NCI-H2107 treated with DMSO at 0.1 percent for 48 hours (cell line): Measurements from ENCODE around the gene NXPH3.
"Not testable (repeated sequence)": the region's sequence is repeated elsewhere in the genome, so short reads cannot be mapped to it uniquely, and the experiment has no call there.

Experiments
- DNase-seq: peaks from one replicate; lab custom pipeline; 2025; ENCODE audit not compliant: unreplicated experiment; lab: John Stamatoyannopoulos, UW

The NXPH3 gene

DNA sequence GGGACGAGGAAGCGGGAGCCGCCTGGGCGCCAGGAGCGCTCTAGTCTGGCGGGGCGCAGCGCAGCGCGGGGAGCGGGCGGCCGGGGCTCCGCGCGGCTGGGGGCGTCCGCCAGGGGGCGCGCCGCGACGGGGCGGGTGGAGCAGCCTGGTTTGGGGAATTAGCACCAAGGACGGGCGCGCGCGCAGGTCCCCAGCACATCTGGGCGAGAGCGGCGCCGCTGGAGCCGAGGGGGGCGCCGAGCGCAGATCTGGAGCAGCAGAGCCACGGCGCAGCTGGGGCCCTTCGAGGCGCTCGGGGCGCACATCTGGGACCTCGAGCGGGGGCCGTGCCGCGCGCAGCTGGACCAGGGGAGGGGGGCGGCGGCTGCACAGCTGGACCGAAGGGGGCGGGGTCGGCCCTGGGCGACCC lies at the start of gene NXPH3:
TSS of gene NXPH3 (plus strand) at position 193 of the 409 bp plus-strand sequence. CDS start 349 bp downstream, outside the sequence.
- no peak for DNase-seq

DNA sequence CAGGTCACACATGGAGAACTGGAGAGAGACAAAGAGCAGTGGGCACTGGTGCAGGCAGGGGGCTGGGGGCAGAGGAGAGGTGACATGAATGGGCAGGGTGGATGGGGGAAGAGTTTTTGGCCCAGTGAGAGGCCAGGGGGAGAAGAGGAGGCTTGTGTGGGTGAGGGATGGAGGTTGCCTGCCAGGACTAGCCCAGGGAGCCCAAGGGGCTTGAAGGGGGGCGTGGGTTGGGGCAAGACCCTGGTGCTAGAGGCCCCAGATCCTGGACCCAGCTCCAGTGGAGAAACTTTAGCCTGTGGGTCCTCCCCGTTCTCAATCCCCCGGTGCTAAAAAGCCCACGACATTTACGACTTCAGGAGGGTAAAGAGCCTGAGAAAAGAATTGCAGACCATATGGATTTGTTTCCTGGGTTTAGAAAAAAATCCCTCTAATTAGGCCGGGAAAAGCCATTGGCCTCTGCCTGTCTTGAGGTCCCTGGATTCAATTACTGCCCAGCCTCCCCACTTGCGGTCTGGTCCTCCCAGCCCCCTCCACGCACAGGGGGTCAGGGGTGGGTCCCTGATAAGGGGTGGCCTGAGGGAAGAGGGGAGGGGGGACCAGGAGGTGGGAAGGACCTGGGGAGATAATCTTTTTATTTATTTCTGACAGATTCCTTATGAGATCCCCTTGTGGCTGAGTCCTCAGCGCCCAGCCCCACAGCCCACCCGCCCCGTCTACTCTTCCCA lies 47.6 kb upstream of the NXPH3 start:
- no peak for DNase-seq

DNA sequence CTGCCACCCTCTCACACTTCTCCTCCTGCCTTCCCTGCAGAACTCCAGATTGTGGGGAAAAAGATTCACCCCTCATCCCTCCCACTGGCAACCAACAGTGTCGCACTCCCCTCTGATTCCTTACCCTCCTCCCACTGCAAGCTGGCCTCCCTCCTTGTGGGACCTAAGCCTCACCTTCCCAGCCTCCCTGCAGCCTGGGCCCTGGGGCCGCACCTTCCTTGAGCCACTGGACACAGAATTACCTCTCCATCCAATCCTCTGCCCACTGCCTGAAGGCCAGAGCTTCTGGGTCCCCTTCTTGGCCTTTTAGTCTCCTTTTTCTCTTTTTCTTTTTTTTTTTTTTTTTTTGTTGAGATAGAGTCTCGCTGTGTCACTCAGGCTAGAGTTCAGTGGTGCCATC lies 46.7 kb upstream of the NXPH3 start:
- DNase-seq, result no peak

DNA sequence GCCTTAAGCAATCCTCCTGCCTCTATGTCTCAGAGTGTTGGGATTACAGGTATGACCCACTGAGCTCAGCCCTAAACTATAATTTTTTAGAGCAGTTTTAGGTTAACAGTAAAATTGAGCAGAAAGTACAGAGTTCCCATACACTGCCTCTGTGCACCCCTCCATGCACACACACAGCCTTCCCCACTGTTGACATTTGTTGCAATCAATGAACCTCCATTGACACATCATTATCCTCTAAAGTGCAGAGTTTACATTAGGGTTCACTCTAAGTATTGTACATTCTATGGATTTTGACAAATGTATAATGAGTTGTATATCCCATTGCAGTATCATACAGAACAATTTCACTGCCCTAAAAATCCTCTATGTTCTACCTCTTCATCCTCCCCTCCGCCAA lies 45.6 kb upstream of the NXPH3 start:
- DNase-seq, result no peak

DNA sequence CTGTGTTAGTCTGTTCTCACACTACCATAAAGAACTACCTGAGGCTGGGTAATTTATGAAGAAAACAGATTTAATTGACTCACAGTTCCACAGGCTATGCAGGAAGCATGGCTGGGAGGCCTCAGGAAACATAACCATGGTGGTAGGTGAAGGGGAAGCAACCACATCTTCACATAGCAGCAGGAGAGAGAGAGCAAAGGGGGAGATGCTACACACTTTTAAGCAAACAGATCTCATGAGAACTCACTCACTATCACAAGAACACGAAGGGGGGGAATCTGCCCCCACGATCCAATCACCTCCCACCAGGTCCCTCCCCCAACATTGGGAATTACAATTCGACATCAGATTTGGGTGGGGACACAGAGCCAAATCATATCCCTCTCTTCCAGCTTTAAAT lies 31.8 kb upstream of the NXPH3 start:
- no peak for DNase-seq

DNA sequence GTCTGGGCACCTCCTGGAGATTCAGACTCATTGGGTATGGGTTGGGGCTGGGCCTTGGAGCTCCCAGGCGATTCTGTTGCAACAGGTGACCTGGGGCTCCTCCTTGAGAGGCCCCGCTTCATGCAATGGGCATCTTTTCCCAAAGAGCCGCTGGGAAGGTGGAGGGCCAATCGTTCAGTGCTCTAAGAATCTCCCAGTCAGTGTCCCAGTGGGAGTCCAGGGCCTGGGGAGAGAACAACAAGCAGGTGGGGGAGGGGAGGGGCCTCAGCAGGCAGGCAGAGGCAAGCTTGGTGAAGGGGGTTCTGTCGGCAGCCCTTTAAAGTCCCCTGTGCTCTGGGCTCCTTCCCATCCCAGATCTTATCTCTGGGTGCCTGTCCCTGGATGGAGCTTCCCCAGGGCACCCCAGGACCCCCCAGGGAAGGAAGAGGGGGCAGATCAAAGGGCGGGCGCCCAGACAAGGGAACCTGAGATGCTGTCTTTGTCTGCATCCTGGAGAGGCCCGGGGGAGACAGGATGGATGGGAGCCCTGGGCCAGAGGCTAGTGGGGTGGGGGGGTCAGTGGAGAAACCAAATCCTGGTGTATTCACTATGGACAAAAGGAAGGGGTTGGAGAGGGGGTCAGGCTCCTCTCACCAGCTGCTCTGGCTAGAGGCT lies 30.5 kb upstream of the NXPH3 start:
- DNase-seq, result no peak

DNA sequence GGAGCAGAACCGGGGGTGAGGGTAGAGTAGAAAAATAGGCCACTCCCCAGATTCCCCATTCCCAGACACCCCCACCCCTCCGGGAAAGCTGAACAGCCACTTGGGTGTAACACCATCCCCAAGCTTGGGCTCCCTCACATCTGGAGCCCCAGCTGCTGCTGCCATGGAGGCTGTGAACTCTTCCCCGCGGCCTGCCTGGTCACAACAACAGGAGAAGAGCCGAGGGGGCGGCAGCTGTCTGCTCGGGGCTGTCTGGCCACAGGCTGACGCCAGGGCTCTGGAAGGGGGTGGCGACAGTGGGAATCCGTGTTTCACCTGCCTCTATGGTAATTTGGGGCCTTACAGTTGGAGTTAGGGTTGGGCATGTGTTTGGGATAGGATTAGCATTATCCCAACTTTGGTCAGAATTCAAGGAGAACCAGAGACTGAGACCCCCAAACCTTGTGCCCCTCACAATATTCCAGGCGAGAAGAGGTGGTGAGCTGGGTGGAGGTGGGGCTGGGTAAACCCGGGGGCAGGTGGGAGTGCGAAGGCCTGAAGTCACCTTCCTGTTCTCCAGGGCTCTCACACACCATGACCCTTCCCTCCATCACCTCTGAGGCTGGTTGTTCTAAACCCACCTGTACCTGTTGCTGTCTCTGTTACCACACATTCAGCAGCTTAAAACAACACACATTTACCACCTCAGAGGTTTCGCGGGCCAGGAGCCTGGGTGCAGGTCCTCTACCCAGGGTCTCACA lies 29.7 kb upstream of the NXPH3 start:
- no peak for DNase-seq

DNA sequence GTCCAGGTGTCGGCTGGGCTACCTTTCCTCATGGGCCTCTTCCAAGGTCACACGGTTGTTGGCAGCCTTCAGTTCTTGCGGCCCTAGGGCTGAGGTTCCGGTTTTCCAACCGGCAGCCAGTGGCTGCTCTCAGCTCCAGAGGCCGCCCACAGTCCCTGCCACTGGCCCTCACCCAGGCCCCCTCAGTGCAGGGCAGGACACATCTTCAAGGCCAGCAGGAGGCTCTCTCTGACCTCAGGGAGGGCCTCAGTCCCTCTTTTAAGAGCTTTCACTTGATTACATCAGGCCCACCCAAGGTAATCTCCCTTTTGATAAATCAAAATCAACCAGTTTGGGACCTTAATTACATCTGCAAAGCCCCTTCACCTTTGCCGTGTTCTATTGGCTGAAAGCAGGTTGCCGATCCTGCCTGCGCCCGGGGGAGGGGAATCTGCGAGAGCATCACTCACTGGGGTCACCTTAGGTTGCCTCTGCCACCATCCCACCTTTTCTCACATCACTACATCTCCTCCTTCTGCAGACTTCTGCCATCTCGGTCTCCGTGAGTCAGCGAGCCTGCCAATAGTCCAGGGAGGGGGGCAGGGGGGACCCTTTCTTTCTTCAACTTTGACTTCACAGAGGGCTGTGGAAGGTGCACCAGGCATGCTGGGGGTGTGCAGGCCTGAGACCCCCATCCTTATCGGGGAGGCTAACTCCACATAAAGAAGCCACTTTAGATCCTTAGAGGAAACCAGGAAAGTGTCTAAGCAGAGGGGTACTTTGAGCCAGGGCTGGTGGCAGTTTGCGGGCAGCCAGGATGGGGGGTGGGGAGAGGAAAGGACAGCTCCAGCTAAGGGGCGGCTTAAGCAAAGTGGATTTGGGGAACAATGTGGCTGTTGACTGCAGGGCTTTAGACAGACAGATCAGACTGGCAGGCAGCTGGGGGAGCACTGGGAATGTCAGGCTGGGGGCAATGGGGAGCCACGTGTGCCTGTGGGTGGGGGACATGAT lies 28.8 kb upstream of the NXPH3 start:
- DNase-seq, result no peak

DNA sequence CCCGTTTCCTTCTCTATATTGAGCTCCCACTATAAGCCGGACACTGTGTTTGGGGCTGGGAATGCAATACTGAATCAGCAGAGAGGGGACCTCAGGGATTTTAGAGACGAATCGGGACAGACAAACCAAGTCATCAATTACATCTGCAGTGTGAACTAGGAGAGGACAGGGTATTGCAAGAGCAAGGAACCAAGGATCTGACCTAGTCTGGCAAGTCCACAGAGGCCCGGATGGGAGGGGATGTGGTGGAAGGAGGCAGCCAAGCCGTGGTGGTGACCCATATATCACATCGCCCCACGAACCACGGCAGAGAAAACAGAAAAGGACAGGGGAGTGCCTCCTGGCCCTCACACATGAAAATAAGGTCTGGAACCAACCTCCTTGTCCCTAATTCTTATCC lies 28.1 kb upstream of the NXPH3 start:
- DNase-seq, result no peak

DNA sequence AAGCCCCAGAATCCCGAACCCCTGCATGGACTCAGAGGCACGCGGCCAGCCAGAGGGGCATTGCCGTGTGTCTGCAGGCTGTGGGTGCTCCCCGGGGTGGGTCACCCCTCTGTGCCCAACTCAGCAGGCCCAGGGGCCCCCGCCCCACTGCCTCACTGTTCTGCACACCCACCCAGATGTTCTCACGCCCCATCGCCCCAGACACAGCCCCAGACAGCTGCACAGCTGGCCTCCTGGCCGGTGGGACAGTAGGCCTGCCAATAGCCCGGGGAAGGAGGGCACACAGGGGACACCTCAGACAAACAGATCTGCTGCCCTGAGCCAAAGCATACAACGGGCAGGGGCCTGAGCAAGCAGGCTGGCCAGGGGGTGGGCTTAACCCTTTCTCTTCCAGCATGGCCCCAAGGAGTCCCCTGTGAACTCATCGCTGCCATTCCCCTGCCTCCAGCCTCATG lies 27.6 kb upstream of the NXPH3 start:
- DNase-seq, result no peak

DNA sequence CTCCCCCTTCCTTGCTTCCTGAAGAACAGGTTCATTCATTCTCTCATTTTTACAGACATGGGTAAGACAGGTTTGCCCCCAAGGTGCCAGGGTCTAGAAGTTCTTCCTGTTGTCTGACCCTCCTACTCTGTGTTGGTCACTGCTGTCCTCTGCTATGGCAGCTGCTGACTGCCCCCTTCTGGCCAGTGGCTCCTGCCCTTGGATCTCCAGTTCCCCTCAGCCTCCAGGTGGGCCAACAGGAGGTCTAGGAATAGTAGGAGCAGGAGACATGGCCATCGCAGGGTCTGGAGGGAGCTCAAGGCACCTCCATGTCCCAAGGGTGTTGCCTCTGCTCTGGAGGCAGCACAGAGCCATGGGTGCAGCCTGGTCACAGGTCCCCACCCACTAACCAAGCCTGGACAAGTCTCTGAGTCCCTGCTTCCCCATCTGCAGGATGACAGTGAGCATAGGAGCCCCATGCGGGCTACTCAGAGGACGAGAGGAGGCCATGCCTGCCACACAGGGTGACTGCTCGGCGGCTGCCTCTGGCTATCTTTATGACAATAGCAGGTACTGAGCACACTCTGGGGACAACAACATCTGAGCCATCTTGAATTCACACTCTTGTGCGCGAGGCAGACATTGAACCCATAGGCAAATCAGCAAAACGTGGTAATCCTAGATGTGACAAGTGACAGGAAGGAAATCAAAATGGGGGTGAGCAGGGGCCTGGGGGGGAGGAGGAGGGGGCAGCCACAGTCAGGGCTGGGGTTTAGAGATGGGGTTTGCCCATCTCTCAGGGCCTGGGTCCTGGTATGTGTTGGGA lies 27.0 kb upstream of the NXPH3 start:
- DNase-seq, result no peak

DNA sequence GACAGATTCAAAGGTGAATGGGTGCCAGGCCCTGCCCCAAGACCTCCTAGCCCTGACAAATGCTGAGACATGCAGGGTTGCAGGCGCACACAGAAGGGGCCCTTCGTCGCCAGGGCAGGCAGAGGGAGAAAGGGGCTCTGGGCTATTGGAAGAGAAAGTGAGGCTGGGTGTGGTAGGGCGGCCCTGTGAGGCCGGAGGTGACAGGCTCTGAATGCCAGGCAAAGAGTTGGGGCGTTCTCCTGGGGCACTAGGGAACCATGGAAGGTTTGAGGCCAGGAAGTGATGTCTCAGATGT lies 26.4 kb upstream of the NXPH3 start:
- DNase-seq, result no peak

DNA sequence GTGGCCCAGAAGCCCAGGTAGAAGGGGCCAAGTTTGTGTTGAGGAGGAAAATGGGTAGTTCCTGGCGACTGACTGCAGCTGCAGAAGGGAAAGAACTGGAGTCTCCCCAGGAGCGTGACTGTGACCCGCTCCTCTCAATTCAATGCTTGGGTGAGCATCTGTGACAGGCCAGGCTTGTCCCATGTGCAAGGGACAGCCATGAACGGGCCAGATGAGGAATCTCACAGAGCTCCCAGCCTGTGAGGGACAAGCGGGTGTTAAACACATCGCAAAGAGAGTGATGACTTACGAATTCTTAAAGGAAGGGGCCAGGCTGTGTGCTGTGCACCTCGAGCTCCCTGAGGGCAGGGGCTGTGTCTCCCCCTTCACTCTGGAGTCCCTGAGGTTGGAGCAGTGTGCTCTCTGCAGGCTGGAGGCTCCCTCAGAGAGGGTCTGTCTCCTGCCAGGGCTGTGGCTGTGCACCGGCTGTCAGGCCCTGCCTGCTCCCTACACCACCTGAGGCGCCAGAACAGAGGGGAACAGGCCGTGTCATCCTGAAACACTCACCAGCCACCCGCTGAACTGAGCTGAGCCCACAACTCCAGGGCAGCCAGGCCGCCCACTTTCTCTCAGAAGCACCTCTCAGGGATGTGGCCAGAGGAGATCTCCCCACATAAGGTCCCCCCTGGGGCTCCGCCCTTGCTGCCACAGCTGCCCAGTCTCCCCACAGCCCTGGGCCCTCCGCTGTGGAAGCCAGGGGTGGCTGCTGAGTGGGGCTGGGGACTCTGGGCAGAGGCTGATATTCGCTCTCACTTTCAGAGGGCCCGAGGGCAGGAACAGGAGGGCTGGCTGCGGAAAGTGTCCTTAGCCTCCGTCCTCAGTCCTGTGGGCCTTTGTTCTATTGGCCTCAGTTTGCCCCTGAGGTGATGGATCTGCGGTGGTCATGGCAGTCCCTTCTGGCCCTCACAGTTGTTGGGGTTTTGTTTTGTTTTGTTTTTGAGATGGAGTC lies 25.7 kb upstream of the NXPH3 start:
- DNase-seq, result no peak

DNA sequence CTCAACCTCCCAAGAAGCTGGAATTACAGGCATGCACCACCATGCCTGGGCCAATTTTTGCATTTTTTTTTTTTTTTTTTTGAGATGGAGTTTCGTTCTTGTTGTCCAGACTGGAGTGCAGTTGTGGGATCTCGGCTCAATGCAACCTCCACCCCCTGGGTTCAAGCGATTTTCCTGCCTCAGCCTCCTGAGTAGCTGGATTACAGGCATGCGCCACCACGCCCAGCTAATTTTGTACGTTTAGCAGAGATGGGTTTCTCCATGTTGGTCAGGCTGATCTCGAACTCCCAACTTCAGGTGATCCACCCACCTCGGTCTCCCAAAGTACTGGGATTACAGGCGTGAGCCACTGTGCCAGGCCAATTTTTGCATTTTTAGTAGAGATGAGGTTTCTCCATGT lies 24.9 kb upstream of the NXPH3 start:
- not testable (repeated sequence) for DNase-seq

DNA sequence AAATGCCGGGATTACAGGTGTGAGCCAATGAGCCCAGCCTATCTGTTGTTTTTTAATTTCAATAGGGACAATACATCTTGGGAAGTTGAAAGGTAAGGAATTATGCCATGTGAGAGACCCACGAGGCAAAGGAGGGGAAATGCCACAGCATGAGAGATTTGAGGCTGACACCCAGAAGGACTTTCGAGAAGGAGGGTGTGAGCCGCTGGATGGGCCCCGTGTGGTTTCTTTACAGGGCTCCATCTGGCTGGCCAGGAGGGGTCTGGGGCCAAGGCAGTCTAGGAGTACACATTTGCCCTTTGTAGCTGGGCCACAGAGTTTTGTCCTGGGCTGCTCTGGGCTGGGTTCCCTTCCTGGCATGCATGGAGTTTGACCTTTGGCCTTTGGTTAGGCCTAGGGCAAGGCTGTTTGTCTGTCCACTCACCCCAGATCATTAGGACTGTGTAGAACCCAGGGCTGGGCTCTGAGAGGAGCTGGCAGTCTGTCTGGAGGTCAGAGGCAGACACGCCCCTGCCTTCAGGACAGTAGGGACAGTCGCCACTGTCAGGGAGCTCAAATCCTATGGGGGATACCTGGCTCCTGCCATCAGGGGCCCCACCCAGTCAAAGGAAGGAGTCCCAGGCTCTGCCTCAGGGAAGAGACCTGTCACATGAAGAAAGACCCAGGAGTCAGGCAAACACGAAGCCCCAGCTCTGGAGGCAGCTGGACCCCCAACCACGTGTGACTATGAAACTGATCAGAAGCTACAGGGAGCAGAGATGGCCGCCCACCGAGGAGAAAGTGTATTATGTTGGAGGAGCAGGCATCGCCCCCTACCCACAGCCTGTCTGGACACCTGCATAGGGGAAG lies 24.2 kb upstream of the NXPH3 start:
- no peak for DNase-seq

DNA sequence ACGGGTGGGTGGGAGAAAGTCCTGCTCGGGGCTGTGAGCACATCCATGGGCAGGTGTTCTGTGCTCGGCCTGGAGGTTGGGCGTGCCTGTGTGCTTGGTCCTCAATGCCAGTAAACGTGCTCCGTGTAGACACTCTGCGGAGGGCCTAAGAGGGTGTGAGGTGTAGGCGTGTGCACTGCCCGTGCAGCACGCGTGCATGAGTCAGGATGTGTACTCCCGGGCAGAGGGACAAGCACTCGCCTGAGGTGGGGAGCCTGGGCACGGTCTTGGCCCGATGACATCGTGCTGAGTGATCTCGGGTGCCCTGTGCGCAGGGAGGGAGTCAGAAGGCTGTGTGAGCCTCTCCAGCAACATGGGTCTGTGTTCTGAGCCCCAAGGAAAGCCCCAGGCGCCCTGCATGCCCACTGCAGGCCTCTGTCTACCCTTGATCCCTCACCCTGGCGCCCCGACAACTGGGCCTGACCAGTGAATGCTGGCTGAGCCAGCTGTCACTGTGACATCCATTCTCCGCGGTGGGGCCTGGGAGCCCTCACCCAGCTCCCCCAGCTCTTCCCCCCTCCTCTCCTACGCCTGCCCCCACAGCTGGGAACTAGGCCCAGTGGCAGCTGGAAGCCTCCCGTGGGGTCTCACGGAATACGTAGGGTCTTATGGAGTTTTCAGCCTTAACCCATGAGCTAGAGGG lies 23.5 kb upstream of the NXPH3 start:
- no peak for DNase-seq

DNA sequence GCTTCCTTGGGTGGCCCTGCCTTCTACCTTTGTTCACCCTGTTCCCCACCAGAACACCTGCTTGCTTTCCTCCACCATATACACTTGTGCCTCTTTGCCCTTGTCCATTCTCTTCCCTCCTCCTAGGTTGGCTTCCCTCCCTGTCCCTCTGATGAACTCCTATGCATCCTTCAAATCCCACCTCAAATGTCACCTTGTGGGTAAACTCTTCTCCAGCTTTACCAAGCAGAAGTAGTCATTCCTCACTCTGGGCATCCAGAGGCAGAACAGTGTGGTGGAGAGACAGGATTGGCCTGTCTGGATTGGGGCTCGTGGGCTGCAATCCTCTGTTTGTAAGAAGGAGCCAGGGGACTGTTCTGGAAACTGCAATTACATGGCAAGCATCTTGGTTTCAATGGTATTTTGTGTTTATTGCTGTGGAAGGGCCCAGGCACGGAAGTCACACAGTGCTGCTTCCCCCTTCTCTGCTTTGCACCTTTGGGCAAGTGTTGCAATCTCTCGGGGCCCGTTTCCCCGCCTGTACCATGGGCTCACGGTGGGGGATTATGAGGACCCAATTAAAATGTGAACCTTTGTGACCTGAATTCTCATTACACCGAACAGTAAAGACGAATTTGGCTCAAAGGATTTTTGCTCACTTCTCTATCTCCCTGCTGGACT lies 21.9 kb upstream of the NXPH3 start:
- no peak for DNase-seq
